Ishikawa (cell line): Measurements from ENCODE around the gene CLPTM1L.
A peak's percentile ranks its signal among the peaks of the same experiment; 100 is the strongest.

Experiments
- CEBPB ChIP-seq: IDR thresholded peaks from 2 replicates; pipeline ENCODE4 v1.6.1; 2012
- CREB1 ChIP-seq: IDR thresholded peaks from 2 replicates; pipeline ENCODE4 v1.6.1; 2012; ENCODE audit warnings: low read depth
- EGR1 ChIP-seq: IDR thresholded peaks from 2 replicates; pipeline ENCODE4 v1.6.1; 2012
- EP300 ChIP-seq: IDR thresholded peaks from 2 replicates; pipeline ENCODE4 v1.6.1; 2012; ENCODE audit warnings: borderline replicate concordance
- FOXM1 ChIP-seq: IDR thresholded peaks from 2 replicates; pipeline ENCODE4 v1.6.1; 2012; ENCODE audit warnings: low read depth, borderline replicate concordance
- NFIC ChIP-seq: IDR thresholded peaks from 2 replicates; pipeline ENCODE4 v1.6.1; 2012
- RAD21 ChIP-seq: IDR thresholded peaks from 2 replicates; pipeline ENCODE4 v1.6.1; 2012; ENCODE audit warnings: low read depth
- TAF1 ChIP-seq: IDR thresholded peaks from 2 replicates; pipeline ENCODE4 v1.6.1; 2012; ENCODE audit warnings: low read depth, mild to moderate bottlenecking
- TCF12 ChIP-seq: IDR thresholded peaks from 2 replicates; pipeline ENCODE4 v1.6.1; 2012; ENCODE audit warnings: low read depth
- TEAD4 ChIP-seq: IDR thresholded peaks from 2 replicates; pipeline ENCODE4 v1.6.1; 2012
- YY1 ChIP-seq: IDR thresholded peaks from 2 replicates; pipeline ENCODE4 v1.6.1; 2012; ENCODE audit warnings: low read depth
- ZBTB7A ChIP-seq: IDR thresholded peaks from 2 replicates; pipeline ENCODE4 v1.6.1; 2012; ENCODE audit warnings: low read depth
- TF ChIP-seq, protein P1 (sequence below): IDR thresholded peaks from 2 replicates; pipeline ENCODE4 v1.6.1; 2012
- TF ChIP-seq, protein P2 (sequence below): IDR thresholded peaks from 2 replicates; pipeline ENCODE4 v1.6.1; 2012
- TF ChIP-seq, protein P3 (sequence below): IDR thresholded peaks from 2 replicates; pipeline ENCODE4 v1.6.1; 2012; ENCODE audit warnings: low read depth, mild to moderate bottlenecking

Gene CLPTM1L

DNA sequence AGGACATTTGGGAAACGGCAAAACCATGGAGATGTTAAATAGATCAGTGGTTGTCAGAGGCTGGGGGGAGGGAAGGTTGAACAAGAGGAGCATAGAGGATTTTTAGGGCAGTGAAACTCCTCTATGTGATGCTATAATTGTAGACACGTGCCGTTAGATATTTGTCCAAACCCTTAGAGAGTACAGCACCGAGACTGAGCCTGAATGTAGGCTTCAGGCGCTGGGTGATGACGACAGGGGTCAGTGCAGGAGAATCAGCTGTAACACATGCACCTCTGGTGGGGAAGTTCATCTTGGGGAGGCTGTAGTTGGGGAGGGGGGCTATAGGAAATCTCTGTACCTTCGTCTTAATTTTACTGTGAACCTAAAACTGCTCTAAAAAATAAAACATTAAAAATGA is 22.2 kb upstream of the CLPTM1L start:
- TF ChIP-seq YY1 (no peak), RAD21 (no peak), EGR1 (no peak), NFIC (no peak), TEAD4 (no peak), ZBTB7A (no peak), EP300 (no peak)
- TF ChIP-seq, protein P1, sequence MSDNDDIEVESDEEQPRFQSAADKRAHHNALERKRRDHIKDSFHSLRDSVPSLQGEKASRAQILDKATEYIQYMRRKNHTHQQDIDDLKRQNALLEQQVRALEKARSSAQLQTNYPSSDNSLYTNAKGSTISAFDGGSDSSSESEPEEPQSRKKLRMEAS: no peak

DNA sequence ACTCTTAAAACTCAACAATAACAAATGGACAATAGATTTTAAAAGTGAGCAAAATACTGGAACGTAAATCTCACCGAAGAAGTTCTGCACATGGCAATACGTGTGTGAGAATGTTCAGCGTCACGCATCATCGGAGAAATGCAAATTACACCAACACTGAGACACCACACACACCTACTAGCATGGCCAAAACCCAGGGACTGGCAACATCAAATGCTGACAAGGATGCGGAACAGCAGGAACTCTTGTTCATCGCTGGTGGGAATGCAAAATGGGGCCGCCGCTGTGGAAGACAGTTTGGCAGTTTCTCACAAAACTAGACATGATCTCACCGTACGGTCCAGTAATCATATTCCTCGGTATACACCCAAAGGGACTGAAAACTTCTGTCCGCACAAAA is 21.6 kb upstream of the CLPTM1L start:
- no peak for TF ChIP-seq RAD21
- TF ChIP-seq, protein P1: no peak
- TF ChIP-seq EP300: no peak
- no peak for TF ChIP-seq TCF12
- no peak for TF ChIP-seq TAF1
- TF ChIP-seq FOXM1: no peak
- TF ChIP-seq CREB1: no peak
- TF ChIP-seq, protein P2, sequence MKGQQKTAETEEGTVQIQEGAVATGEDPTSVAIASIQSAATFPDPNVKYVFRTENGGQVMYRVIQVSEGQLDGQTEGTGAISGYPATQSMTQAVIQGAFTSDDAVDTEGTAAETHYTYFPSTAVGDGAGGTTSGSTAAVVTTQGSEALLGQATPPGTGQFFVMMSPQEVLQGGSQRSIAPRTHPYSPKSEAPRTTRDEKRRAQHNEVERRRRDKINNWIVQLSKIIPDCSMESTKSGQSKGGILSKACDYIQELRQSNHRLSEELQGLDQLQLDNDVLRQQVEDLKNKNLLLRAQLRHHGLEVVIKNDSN: no peak
- no peak for TF ChIP-seq CEBPB
- TF ChIP-seq ZBTB7A: no peak
- TF ChIP-seq TEAD4: no peak
- TF ChIP-seq NFIC: no peak
- TF ChIP-seq, protein P3, sequence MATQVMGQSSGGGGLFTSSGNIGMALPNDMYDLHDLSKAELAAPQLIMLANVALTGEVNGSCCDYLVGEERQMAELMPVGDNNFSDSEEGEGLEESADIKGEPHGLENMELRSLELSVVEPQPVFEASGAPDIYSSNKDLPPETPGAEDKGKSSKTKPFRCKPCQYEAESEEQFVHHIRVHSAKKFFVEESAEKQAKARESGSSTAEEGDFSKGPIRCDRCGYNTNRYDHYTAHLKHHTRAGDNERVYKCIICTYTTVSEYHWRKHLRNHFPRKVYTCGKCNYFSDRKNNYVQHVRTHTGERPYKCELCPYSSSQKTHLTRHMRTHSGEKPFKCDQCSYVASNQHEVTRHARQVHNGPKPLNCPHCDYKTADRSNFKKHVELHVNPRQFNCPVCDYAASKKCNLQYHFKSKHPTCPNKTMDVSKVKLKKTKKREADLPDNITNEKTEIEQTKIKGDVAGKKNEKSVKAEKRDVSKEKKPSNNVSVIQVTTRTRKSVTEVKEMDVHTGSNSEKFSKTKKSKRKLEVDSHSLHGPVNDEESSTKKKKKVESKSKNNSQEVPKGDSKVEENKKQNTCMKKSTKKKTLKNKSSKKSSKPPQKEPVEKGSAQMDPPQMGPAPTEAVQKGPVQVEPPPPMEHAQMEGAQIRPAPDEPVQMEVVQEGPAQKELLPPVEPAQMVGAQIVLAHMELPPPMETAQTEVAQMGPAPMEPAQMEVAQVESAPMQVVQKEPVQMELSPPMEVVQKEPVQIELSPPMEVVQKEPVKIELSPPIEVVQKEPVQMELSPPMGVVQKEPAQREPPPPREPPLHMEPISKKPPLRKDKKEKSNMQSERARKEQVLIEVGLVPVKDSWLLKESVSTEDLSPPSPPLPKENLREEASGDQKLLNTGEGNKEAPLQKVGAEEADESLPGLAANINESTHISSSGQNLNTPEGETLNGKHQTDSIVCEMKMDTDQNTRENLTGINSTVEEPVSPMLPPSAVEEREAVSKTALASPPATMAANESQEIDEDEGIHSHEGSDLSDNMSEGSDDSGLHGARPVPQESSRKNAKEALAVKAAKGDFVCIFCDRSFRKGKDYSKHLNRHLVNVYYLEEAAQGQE: no peak
- TF ChIP-seq EGR1: no peak
- no peak for TF ChIP-seq YY1

DNA sequence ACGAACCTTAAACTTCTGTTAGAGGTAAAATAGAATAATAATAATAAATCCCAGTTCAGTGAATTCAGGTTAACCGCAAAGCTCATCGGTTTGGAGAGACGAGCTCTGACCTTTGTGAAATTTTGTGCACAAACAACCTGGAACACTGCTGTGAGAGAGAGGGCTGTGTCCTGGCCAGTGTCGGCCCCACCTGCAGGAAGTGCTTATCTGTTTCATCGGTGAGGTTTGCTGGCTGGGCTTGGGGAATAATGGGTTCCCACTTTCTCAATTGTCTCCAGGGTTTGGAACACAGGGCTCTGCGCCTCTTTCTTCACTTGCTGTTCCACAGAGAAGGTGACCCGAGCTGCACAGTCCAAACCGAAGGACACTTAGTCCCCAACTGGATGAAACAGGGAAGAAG is 19.3 kb upstream of the CLPTM1L start:
- TF ChIP-seq CREB1 (no peak), TEAD4 (no peak), YY1 (no peak), CEBPB (no peak), EGR1 (no peak), NFIC (no peak), EP300 (no peak), FOXM1 (no peak)
- TF ChIP-seq, protein P2: no peak
- TF ChIP-seq, protein P1: no peak
- TF ChIP-seq, protein P3: no peak

DNA sequence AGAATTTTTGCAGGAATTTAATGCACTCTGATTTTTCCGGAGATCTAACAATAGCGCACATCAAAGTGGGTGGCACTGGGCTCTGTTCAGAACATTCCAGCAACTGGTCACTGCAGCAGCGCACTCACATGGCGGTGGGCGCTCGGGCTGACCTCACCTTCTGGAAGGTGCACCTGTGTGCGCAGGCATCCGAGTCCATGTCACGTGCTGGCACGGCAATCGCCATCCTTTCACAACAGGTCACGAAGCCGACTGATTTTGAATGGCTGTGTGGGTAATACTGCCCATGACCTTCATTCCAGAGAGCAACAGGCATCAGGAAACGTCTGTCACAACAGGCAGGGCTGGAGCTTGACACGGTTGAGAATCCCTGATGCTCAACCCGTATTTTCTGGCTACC is 18.7 kb upstream of the CLPTM1L start:
- TF ChIP-seq, protein P2: peak; percentile 40; the same call in 1 of the 2 replicates
- no peak for TF ChIP-seq CREB1

DNA sequence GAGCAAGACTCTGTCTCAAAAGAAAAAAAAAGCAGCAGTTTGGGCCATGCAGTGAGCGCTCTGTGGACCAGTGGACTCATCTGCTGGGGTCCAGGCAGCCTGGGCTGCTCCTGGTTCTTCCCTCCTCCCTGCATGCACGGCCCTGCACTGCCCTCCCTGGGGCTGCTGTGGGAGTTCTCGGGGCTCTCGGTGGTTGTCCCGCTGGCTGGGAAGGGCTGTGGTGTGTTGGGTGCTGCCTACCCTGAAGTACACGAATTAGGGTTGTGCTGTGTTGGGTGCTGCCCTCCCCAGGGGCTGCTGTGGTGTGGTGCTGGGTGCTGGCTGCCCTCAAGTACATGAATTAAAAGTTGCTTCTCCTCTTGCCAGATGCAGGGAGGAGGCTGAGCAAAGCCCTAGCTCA is 18.3 kb upstream of the CLPTM1L start:
- TF ChIP-seq CEBPB (no peak), ZBTB7A (no peak), YY1 (no peak), TEAD4 (no peak), CREB1 (no peak), FOXM1 (no peak), RAD21 (no peak), TAF1 (no peak), EP300 (no peak), TCF12 (no peak), EGR1 (no peak), NFIC (no peak)
- TF ChIP-seq, protein P2: no peak
- TF ChIP-seq, protein P1: no peak
- TF ChIP-seq, protein P3: no peak
